Central memory CD8-positive, alpha-beta T cell (primary cell): ENCODE measurements around the gene FBN3.

Experiments
- ATAC-seq: fragments of 150-1000 bp; cut with Tn5 transposase; replicated peaks from 2 replicates; pipeline ENCODE4 v1.10.0; 2022; ENCODE audit warnings: mild to moderate bottlenecking, moderate FRiP score, moderate number of reproducible peaks; ENCODE audit not compliant: poor library complexity, severe bottlenecking; ENCODE audit errors: extremely low read depth
- DNase-seq, 2 donors: peaks; one replicate each; pipeline ENCODE4 v3.0.0; 2021; ENCODE audit warnings: low spot score in 2 of 2
- H3K27ac Mint-ChIP-seq: one replicate; pipeline ENCODE4 v1.8.0; 2022; ENCODE audit warnings: low read depth, mild to moderate bottlenecking, moderate library complexity, mixed read lengths
- H3K27me3 Mint-ChIP-seq: one replicate; pipeline ENCODE4 v1.8.0; 2022; ENCODE audit warnings: mixed read lengths
- H3K36me3 Mint-ChIP-seq: one replicate; pipeline ENCODE4 v1.8.0; 2022; ENCODE audit warnings: mild to moderate bottlenecking, moderate library complexity, mixed read lengths; ENCODE audit not compliant: insufficient read depth
- H3K4me1 Mint-ChIP-seq: one replicate; pipeline ENCODE4 v1.8.0; 2022; ENCODE audit warnings: mixed read lengths
- H3K4me3 Mint-ChIP-seq: one replicate; pipeline ENCODE4 v1.8.0; 2022; ENCODE audit warnings: mild to moderate bottlenecking, moderate library complexity, mixed read lengths
- H3K9me3 Mint-ChIP-seq: one replicate; pipeline ENCODE4 v1.8.0; 2022; ENCODE audit warnings: mixed read lengths

FBN3 gene

DNA sequence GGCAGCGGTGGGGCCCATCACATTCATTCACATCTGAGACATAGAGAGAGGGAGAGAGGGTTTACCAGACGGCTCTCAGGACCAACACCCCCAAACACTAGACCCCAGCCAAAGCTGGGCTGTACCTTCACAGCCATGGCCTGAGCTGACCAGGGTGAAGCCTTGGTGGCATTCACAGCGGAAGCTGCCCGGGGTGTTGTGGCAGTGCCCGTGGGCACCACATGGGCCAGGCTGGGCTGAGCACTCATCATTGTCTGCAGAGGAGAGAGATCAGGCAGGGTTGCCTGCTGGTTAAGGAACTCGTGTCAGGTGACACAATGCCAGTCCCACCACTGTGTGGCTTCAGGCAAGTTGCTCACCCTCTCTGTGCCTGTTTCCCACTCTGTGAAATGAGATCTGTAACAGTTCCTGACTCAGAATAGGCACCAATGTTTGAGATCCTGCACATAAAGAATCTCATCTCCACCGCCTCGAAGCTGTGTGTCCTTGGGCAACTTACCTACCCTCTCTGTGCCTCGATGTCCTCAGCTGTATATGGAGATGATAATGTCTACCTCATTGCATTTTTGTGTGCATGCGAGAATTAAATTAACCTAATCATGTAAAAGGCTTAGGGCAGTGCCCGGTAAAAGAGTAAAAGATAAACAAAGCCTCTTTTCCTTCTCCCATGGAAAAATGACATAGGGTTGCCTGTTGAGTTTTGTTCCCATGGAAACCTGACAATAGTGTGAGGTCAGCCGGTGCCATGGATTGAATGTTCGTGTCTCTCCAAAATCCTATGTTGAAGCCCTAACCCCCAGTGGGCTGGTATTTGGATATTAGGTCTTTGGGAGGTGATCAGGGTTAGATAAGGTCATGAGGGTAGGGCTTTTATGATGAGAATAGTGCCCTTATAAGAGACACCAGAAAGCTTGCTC, 74.0 kb downstream of the FBN3 start:
- H3K4me3 Mint-ChIP-seq = no peak overlapping the region
- H3K9me3 Mint-ChIP-seq = peaks cover 7% of the 10 kb centered on the region
- no peaks in the 10 kb centered on the region for H3K4me1 Mint-ChIP-seq
- peaks cover 6% of the 10 kb centered on the region for H3K27me3 Mint-ChIP-seq
- DNase-seq (no peak), ATAC-seq (no peak)
- H3K36me3 Mint-ChIP-seq = no peaks in the 10 kb centered on the region
- H3K27ac Mint-ChIP-seq = no peak overlapping the region

DNA sequence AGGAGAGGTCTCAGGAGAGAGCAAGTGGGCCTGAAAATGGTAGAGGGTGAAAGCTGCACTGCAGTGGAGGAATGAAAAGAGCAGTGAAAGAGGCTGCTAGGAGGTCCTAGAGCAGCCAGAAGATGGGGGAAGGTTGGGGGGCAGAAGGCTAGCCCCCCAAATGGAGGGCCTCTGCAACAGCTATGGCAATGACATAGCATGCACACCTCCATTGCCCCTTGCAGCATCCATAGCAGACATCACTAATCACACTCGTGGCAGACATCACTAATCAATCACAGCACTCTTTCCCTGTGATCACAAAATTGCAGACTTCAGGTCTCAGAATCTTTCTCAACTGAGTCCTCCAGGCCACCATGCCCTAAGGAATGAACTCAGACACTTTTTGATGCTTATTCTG, 74.9 kb downstream of the FBN3 start:
- H3K9me3 Mint-ChIP-seq = peaks cover 14% of the 10 kb centered on the region
- no peak for DNase-seq
- no peak for ATAC-seq
- H3K27me3 Mint-ChIP-seq = peaks cover 2% of the 10 kb centered on the region
- no peaks in the 10 kb centered on the region for H3K36me3 Mint-ChIP-seq
- no peaks in the 10 kb centered on the region for H3K4me1 Mint-ChIP-seq
- no peak overlapping the region for H3K4me3 Mint-ChIP-seq
- no peak overlapping the region for H3K27ac Mint-ChIP-seq

DNA sequence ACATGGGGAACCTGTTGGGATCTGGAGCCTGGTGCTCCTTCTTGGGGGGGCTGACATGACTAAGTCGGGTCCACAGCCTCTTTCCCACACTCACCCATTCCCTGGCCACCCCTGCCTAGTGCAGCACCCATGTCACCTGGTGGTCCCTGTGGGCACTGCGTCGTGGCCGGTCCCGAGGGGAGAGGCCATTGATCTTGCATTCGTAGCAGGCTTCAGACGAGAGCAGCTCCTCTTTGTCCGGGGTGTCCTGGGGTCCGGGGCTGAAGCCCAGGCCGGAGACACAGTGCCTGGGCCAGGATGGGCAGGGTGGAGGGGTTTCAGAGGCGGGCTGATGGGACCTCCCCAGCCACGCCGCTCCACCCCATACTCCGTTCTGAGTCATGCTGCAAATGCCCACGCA, 77.5 kb downstream of the FBN3 start:
- no peak overlapping the region for H3K27ac Mint-ChIP-seq
- DNase-seq (no peak), ATAC-seq (no peak)
- no peaks in the 10 kb centered on the region for H3K27me3 Mint-ChIP-seq
- H3K4me3 Mint-ChIP-seq = no peak overlapping the region
- H3K9me3 Mint-ChIP-seq = peaks cover 14% of the 10 kb centered on the region
- peaks cover 3% of the 10 kb centered on the region for H3K36me3 Mint-ChIP-seq
- no peaks in the 10 kb centered on the region for H3K4me1 Mint-ChIP-seq

DNA sequence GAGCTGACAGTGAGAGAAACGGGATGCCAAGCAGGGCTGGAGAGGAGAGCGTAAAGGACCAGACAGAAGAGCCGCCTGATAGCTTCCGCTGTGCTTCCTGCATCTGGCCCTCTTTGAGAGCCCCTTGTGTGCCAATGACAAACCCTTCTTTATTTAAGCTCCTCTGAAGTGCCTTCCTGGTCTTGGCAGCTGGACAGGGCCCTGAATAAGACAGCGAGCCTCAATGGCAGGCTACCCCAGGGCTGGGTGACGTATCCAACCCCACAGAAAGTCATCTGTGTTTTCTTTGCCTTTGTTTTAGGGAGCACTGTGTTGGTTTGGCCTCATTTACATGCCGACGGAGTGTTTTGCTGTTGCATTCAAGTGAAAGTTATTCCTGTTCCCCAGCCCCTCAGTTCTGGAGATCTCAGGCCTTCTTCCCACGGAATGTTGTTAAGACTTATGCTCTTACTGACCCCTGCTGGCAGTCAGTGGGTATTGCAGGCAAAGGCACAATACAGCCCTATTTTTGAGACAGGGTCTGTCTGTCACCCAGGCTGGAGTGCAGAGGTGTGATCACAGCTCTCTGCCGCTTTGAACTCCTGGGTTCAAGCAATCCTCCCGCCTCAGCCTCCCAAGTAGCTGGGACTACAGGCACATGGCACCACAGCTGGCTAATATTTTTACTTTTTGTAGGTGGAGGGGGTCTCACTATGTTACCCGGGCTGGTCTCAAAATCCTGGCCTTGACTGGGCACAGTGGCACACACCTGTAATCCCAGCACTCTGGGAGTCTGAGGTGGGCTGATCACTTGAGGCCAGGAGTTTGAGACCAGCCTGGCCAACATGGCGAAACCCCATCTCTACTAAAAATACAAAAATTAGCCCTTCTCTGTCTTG, 80.1 kb downstream of the FBN3 start:
- ATAC-seq (no peak), DNase-seq (no peak)
- Mint-ChIP-seq H3K4me1 (no peaks in the 10 kb centered on the region), H3K9me3 (peaks cover 11% of the 10 kb centered on the region), H3K27ac (no peak overlapping the region), H3K4me3 (no peak overlapping the region), H3K27me3 (no peaks in the 10 kb centered on the region), H3K36me3 (peaks cover 3% of the 10 kb centered on the region)

DNA sequence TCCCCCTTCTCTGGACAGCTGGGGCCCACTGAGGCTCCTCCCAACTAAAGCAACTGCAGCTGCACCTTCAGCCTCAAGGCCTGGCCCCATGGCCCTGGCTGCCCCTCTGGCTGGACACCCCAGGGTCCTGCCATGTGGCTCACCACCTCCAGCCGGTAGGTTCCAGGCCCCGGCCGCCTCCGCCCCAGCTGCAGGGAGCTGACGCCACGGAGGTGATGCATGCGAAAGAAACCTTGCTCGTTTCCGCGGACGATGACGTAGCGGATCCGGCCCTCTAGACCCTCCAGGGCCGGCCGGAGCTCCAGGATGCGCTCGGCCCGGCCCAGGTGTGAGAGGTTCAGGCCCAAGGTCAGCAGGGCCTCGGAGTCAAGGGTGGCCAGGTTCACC, 83.5 kb downstream of the FBN3 start:
- DNase-seq (no peak), ATAC-seq (no peak)
- H3K4me1 Mint-ChIP-seq = no peaks in the 10 kb centered on the region
- H3K27ac Mint-ChIP-seq = no peak overlapping the region
- H3K4me3 Mint-ChIP-seq = no peak overlapping the region
- H3K9me3 Mint-ChIP-seq = peaks cover 7% of the 10 kb centered on the region
- H3K36me3 Mint-ChIP-seq = peaks cover 3% of the 10 kb centered on the region
- peaks cover 12% of the 10 kb centered on the region for H3K27me3 Mint-ChIP-seq

DNA sequence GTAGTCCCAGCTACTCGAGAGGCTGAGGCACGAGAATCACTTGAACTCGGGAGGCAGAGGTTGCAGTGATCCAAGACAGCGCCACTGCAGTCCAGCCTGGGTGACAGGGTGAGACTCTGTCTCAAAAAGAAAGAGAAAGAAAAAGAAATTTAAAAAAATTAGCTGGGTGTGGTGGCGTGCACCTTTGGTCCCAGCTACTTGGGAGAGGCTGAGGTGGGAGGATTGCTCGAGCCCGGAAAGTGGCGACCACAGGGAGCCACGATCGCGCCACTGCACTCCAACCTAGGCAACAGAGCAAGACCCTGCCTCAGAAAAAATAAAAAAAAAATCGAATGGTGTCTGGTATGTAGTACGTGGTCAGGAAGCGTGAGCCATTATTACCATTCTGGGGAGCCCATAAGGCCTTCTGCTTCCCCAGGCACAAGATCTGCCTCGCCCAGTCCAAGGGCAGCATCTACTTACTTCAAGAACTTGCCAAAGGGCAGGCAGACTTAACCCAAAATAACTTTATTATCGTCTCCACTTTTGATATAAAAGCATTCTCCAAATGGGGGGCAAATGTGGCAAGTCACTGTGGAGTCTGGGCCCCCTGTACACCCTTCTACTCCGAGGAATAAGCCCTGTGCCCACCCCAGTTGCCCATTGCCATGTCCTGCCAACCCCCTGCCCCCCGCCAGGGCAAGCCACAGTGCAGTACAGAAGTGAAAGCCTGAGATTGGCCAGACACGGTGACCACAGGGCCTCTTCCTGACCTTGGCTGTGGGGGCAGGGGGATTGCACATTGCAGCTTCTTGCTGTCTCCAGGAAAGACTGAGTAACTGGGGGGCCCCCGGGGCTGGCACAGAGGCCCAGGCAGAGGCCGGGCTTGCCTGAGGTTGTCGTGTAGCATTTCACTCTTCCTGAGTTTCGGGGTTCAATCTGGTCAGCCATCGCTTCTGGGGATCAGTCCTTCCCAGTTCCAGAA, 84.2 kb downstream of the FBN3 start:
- ATAC-seq = no peak
- Mint-ChIP-seq H3K9me3 (peaks cover 5% of the 10 kb centered on the region), H3K27ac (no peak overlapping the region), H3K4me3 (no peak overlapping the region), H3K36me3 (peaks cover 3% of the 10 kb centered on the region), H3K27me3 (peaks cover 12% of the 10 kb centered on the region), H3K4me1 (no peaks in the 10 kb centered on the region)
- DNase-seq = no peak

DNA sequence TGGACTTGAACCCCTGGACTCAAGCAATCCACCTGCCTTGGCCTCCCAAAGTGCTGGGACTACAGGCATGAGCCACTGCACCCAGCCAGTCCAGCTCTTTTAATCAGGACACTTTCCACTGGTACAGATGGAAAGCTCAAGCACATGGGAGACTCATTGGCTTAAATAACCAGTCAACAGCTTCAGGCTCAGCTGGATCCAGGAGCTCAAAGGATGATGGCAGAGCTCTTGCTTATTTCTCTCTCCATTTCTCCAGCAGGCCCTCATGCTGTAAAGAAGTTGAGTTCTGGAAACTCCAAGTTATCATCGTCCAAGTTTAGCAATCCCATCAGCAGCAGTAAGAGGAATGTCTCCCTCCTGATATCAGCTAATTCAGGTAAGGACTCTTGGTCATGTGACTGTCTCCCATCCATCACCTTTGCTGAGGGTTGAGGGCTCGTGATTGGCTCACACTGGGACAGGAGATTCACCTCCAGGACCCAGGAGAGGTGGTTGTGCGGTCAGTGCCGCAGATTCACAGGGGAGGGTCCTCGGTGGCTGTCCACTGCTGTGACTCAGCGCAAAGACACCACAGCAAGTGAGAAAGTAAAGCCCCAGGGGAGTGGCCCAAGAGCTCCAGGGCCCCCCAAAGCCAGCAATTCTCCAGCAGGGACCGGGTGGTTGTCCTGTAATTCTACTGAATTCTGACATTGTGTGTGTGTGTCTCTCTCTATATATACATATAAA, 91.7 kb downstream of the FBN3 start:
- Mint-ChIP-seq H3K36me3 (peaks cover 2% of the 10 kb centered on the region), H3K27me3 (peaks cover 7% of the 10 kb centered on the region)
- no peak for ATAC-seq

DNA sequence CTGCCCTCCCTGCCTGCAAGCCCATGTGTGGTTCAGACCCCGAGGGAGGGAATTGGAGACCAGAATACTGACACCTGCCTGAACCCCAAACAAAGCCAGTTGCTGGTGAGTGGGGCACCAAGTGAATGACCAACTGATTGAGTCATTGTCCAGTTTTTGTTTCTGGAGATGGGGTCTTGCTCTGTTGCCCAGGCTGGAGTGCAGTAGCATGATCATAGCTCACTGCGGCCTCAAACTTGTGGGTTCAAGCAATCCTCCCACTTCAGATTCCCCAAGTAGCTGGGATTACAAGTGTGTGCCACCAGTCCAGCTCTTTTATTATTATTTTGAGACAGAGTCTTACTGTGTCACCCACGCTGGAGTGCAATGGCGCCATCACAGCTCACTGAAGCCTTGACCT, 92.9 kb downstream of the FBN3 start:
- Mint-ChIP-seq H3K27me3 (no peaks in the 10 kb centered on the region), H3K4me1 (peaks cover 6% of the 10 kb centered on the region), H3K9me3 (no peaks in the 10 kb centered on the region), H3K36me3 (peaks cover 2% of the 10 kb centered on the region), H3K4me3 (no peak overlapping the region), H3K27ac (no peak overlapping the region)
- ATAC-seq (no peak), DNase-seq (no peak)

More for the DNA sequence above, 91.7 kb downstream of the FBN3 start:
- DNase-seq = no peak
- no peak overlapping the region for H3K27ac Mint-ChIP-seq
- no peaks in the 10 kb centered on the region for H3K9me3 Mint-ChIP-seq
- no peak overlapping the region for H3K4me3 Mint-ChIP-seq
- H3K4me1 Mint-ChIP-seq = no peaks in the 10 kb centered on the region

DNA sequence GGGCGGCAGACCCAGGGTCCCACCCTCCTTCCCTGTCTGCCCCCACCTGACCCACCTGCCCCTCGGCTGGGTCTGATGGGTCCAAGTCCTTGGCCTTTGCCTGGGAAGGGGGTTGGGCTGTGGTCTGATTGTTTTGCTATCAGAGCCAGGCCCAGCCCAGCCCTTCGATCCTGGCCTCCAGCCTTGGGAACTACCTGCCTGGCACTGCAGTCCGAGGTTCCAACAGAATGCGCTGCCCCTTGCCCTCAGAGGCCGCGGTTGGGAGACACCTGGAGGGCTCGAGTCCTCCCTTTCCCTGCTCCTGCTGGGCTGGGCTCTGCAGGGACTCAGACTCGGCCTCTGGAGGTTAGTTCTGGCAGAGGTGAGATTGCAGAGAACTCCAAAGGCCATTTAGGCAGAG, 95.2 kb downstream of the FBN3 start:
- H3K27me3 Mint-ChIP-seq = no peaks in the 10 kb centered on the region
- DNase-seq (no peak), ATAC-seq (no peak)
- peak overlapping the region; percentile 5 for H3K27ac Mint-ChIP-seq
- H3K4me1 Mint-ChIP-seq = peaks cover 13% of the 10 kb centered on the region
- H3K9me3 Mint-ChIP-seq = no peaks in the 10 kb centered on the region
- H3K4me3 Mint-ChIP-seq = no peak overlapping the region
- no peaks in the 10 kb centered on the region for H3K36me3 Mint-ChIP-seq

DNA sequence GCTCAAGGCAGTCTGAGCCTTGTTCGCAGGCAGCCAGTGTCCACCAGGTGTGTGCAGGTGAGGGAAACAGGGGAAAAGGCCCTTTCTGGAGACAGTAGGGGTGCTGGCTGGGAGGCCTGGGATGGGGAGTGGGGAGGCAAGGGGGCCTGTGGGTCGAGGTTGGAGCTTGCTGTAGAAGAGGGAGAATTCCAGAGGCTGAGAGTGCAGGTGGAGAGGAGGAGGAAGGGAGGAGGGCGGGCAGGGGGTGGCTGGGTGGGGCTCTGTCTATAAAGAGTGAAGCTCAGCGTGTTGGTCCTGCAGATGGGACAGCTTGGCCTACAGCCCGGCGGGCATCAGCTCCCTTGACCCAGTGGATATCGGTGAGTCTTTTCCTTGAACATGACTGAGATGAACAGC, 96.9 kb downstream of the FBN3 start, which contains the start of gene CCL25:
Gene CCL25 (plus strand): TSS at position 297 of the 396 bp plus-strand sequence. CDS start 290 bp downstream, outside the sequence.
- no peak for DNase-seq
- no peak for ATAC-seq
- H3K27ac Mint-ChIP-seq = no peak within 1 kb of the TSS
- peak within 1 kb of the TSS; percentile 23 for H3K4me3 Mint-ChIP-seq
- no peaks in the 10 kb centered on the region for H3K9me3 Mint-ChIP-seq
- H3K27me3 Mint-ChIP-seq = peaks cover 12% of the 10 kb centered on the region
- peaks cover 13% of the 10 kb centered on the region for H3K4me1 Mint-ChIP-seq
- no peaks in the 10 kb centered on the region for H3K36me3 Mint-ChIP-seq

DNA sequence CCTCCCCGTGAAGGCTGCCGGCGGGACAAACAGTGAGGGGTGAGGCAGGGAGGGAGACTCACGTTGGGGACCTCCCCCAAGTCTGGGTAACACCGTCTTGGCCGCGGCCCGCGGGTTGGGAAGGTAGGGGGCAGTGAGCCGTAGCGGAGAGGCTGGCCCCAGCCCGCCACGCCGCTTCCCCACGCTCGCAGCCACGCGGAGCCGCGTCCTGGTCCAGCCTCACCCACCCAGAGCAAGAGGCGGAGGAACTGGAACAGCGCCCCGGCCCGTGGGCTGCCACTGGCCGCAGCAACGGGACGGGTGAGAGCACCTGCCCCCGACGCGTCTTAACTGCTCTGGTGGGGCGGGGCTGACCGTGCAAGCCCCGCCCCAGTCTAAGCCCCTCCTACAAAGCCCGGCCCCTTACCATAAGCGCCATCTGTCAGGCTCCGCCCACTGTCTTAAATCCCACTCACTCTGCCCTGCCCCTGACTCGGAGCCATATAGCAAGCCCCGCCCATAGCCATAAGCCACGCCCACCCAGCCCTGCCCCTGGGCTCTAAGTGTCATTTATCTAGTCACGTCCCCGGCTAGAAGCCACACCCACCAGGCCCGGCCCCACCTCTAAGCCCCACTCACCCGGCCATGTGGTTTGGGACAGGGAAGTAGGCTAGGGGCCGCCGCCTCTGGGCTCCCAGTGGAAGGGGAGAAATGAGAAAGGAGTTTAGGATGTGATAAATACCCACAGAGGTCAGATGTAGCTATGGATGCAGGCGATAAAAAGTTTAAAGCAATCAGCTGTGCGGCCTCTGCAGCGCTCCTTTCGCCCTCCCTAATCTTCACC, 98.9 kb downstream of the FBN3 start:
- Mint-ChIP-seq H3K4me3 (peak overlapping the region; percentile 64), H3K27ac (no peak overlapping the region), H3K27me3 (peaks cover 16% of the 10 kb centered on the region), H3K9me3 (no peaks in the 10 kb centered on the region), H3K4me1 (peaks cover 13% of the 10 kb centered on the region), H3K36me3 (no peaks in the 10 kb centered on the region)
- peak; percentile 80 for ATAC-seq
- peak; percentile 48 to 57 for DNase-seq
